ENCODE results near the gene SRMS. TPM values are rescaled to one million over a fixed set of nuclear protein-coding genes. Genes with fewer than 3 reads are reported as not detected.
A peak's percentile ranks its signal among the peaks of the same experiment; 100 is the strongest.

SRMS gene
- total RNA-seq = under 1 TPM in 2 of 8 experiments, not detected in 6; 0.11 to 0.27 TPM

GRCh38 chr20:63547725-63548480 lies at the start of gene SRMS:
TSS of gene SRMS (minus strand) at chr20:63547749. CDS start at chr20:63547463, 286 bp downstream.
- peak in 6 of 8 experiments; percentile 6 to 67 (median 13) for ATAC-seq (replicated peaks in 6 of 8)
- 55 to 80% (median 71%) methylated on average over 2 to 8 of the region's 35 CpGs; no CpG with 5 or more reads in 6 of the 10 experiments for WGBS, 10 experiments
- Histone ChIP-seq H3K4me1 (replicated peaks in 1 of 2) (peaks cover 4 to 10% of the 10 kb centered on the region in 2 donors), H3K27ac (no peak within 1 kb of the TSS), H3K4me3 (no peak within 1 kb of the TSS)
- in situ Hi-C loops (cut with MboI; ENCODE audit: low pct_unique_long_range_greater_than_20kb in 2 of 9, low sequenced_read_pairs in 9 of 9, unreplicated experiment in 9 of 9) = loop anchor here in 1 of 9 experiments (25.0 kb wide), 1 partner anchor 314 kb away; the partner anchor contains the start of genes ABHD16B and TPD52L2

- H3K27ac ChIP-seq = no peak overlapping the region
- no peak for ATAC-seq (replicated peaks in 6 of 8)
- no peaks in the 10 kb centered on the region for H3K4me1 ChIP-seq (replicated peaks in 1 of 2)
- 94 to 100% (median 100%) methylated on average over 1 to 3 of the region's 6 CpGs; no CpG with 5 or more reads in 6 of the 10 experiments for WGBS, 10 experiments
- no peak overlapping the region for H3K4me3 ChIP-seq
- in situ Hi-C loops (cut with MboI; ENCODE audit: low pct_unique_long_range_greater_than_20kb in 2 of 9, low sequenced_read_pairs in 9 of 9, unreplicated experiment in 9 of 9) = no loop called here
These were observed 48.9 kb upstream of the SRMS start for GRCh38 chr20:63596423-63596822.

- Histone ChIP-seq H3K4me3 (no peak overlapping the region), H3K4me1 (replicated peaks in 1 of 2) (no peaks in the 10 kb centered on the region), H3K27ac (no peak overlapping the region)
- in situ Hi-C loops (cut with MboI; ENCODE audit: low pct_unique_long_range_greater_than_20kb in 2 of 9, low sequenced_read_pairs in 9 of 9, unreplicated experiment in 9 of 9) = no loop called here
- 77 to 100% methylated on average over 4 to 6 of the region's 30 CpGs; no CpG with 5 or more reads in 8 of the 10 experiments for WGBS, 10 experiments
- ATAC-seq (replicated peaks in 6 of 8) = peak in 2 of 8 experiments; percentile 7 to 30
These were observed 48.0 kb upstream of the SRMS start for GRCh38 chr20:63595416-63596127.

GRCh38 chr20:63594043-63594561 lies 46.6 kb upstream of the SRMS start:
- H3K4me1 ChIP-seq (replicated peaks in 1 of 2) = no peaks in the 10 kb centered on the region
- in situ Hi-C loops (cut with MboI; ENCODE audit: low pct_unique_long_range_greater_than_20kb in 2 of 9, low sequenced_read_pairs in 9 of 9, unreplicated experiment in 9 of 9) = no loop called here
- 0 to 100% (median 70%) methylated on average over 1 to 3 of the region's 10 CpGs; no CpG with 5 or more reads in 6 of the 10 experiments for WGBS, 10 experiments
- H3K27ac ChIP-seq = no peak overlapping the region
- no peak overlapping the region for H3K4me3 ChIP-seq
- ATAC-seq (replicated peaks in 6 of 8) = peak in 3 of 8 experiments; percentile 10 to 77 (median 59)

GRCh38 chr20:63592661-63593060 lies 45.1 kb upstream of the SRMS start:
- Histone ChIP-seq H3K27ac (no peak overlapping the region), H3K4me3 (no peak overlapping the region), H3K4me1 (replicated peaks in 1 of 2) (no peaks in the 10 kb centered on the region)
- peak in 1 of 8 experiments; percentile 10 for ATAC-seq (replicated peaks in 6 of 8)
- 90 to 100% (median 91%) methylated on average over 2 to 4 of the region's 13 CpGs; no CpG with 5 or more reads in 6 of the 10 experiments for WGBS, 10 experiments
- in situ Hi-C loops (cut with MboI; ENCODE audit: low pct_unique_long_range_greater_than_20kb in 2 of 9, low sequenced_read_pairs in 9 of 9, unreplicated experiment in 9 of 9) = no loop called here

GRCh38 chr20:63591786-63592355 lies 44.3 kb upstream of the SRMS start:
- H3K4me3 ChIP-seq = no peak overlapping the region
- no peak for ATAC-seq (replicated peaks in 6 of 8)
- 80 to 100% (median 100%) methylated on average over 2 to 8 of the region's 28 CpGs; no CpG with 5 or more reads in 7 of the 10 experiments for WGBS, 10 experiments
- no peaks in the 10 kb centered on the region for H3K4me1 ChIP-seq (replicated peaks in 1 of 2)
- in situ Hi-C loops (cut with MboI; ENCODE audit: low pct_unique_long_range_greater_than_20kb in 2 of 9, low sequenced_read_pairs in 9 of 9, unreplicated experiment in 9 of 9) = no loop called here
- H3K27ac ChIP-seq = no peak overlapping the region

GRCh38 chr20:63591147-63591533 lies 43.6 kb upstream of the SRMS start:
- WGBS, 10 experiments = 90 to 100% (median 100%) methylated on average over 1 to 3 of the region's 4 CpGs; no CpG with 5 or more reads in 5 of the 10 experiments
- Histone ChIP-seq H3K4me1 (replicated peaks in 1 of 2) (no peaks in the 10 kb centered on the region), H3K27ac (no peak overlapping the region), H3K4me3 (no peak overlapping the region)
- no peak for ATAC-seq (replicated peaks in 6 of 8)
- in situ Hi-C loops (cut with MboI; ENCODE audit: low pct_unique_long_range_greater_than_20kb in 2 of 9, low sequenced_read_pairs in 9 of 9, unreplicated experiment in 9 of 9) = no loop called here

- in situ Hi-C loops (cut with MboI; ENCODE audit: low pct_unique_long_range_greater_than_20kb in 2 of 9, low sequenced_read_pairs in 9 of 9, unreplicated experiment in 9 of 9) = no loop called here
- Histone ChIP-seq H3K27ac (no peak overlapping the region), H3K4me3 (no peak overlapping the region), H3K4me1 (replicated peaks in 1 of 2) (no peaks in the 10 kb centered on the region)
- peak in 2 of 8 experiments; percentile 12 to 14 for ATAC-seq (replicated peaks in 6 of 8)
- WGBS, 10 experiments = 72 to 97% methylated on average over 5 to 7 of the region's 52 CpGs; no CpG with 5 or more reads in 8 of the 10 experiments
These were observed 42.9 kb upstream of the SRMS start for GRCh38 chr20:63590218-63591146.

GRCh38 chr20:63589261-63590217 lies 42.0 kb upstream of the SRMS start:
- in situ Hi-C loops (cut with MboI; ENCODE audit: low pct_unique_long_range_greater_than_20kb in 2 of 9, low sequenced_read_pairs in 9 of 9, unreplicated experiment in 9 of 9) = no loop called here
- WGBS, 10 experiments = 87 to 98% (median 94%) methylated on average over 3 to 12 of the region's 38 CpGs; no CpG with 5 or more reads in 5 of the 10 experiments
- Histone ChIP-seq H3K27ac (no peak overlapping the region), H3K4me3 (no peak overlapping the region), H3K4me1 (replicated peaks in 1 of 2) (no peaks in the 10 kb centered on the region)
- ATAC-seq (replicated peaks in 6 of 8) = peak in 2 of 8 experiments; percentile 5 to 12

GRCh38 chr20:63588641-63589041 lies 41.1 kb upstream of the SRMS start:
- peak in 3 of 8 experiments; percentile 10 to 31 (median 15) for ATAC-seq (replicated peaks in 6 of 8)

More at GRCh38 chr20:63588641-63589041, 41.1 kb upstream of the SRMS start:
- Histone ChIP-seq H3K4me3 (no peak overlapping the region), H3K27ac (no peak overlapping the region), H3K4me1 (replicated peaks in 1 of 2) (no peaks in the 10 kb centered on the region)
- in situ Hi-C loops (cut with MboI; ENCODE audit: low pct_unique_long_range_greater_than_20kb in 2 of 9, low sequenced_read_pairs in 9 of 9, unreplicated experiment in 9 of 9) = no loop called here
- 100% methylated on average over 2 of the region's 11 CpGs; no CpG with 5 or more reads in 8 of the 10 experiments for WGBS, 10 experiments

All from motor neuron (in vitro differentiated cells).